A549 treated with DMSO at 1 μM for 4 hours (cell line): ENCODE data around the gene JAK3. TPM values are rescaled to one million over a fixed set of nuclear protein-coding genes. Genes with fewer than 3 reads are reported as not detected.

Source experiments
- total RNA-seq: library from RNA; stranded (reverse); fragments of 200-300 nt; extraction: Qiagen RNA extraction; gene quantifications from 5 replicates; pipeline ENCODE4 v1.2.3, GENCODE V29; 2022; ENCODE audit warnings: low read depth

The JAK3 gene
- 0.20 to 0.43 TPM (median 0.26 TPM) in 5 replicates for total RNA-seq

DNA sequence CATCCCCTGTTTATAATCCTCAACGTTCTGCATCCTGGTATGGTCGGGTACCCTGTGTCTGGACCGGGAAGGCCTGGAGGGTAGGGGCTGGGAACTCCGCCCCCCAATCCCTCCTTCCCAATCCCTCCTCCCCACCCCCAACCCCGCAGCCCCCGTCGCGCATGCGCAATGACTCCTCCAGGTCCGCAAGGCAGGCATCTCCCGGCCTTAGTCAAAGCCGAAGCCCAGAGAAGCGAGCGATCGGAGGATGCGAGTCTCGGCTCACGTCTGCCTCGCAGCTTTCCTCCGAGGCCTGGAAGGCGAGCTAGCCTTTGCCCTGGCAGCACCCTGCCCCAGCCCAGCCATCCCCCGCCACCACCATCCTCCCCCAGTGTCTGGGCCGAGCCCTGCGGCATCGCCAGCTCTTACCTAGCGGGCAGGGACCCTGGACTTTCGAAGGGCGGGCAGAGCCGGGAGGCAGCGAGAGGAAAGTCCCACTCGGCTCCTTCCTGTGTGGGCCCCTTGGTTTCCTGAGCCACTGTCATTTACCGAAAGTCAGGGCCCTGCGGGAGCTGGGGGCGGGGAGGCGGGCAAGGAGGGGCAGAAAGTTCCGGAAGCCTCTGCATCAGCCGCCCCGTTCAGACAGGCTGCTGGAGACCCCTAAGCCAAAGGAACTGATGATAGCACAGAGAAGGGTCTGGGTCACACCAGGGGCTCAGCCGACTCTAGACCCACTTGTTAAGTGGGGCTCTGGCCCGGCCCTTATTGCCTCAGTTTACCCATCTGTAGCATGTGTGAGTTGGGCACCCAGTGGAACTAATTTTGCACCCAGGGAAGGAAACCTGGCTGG lies at the start of gene JAK3:
TSS of gene JAK3 (minus strand) at position 445 of the 829 bp plus-strand sequence. CDS start 3,565 bp downstream, outside the sequence.

DNA sequence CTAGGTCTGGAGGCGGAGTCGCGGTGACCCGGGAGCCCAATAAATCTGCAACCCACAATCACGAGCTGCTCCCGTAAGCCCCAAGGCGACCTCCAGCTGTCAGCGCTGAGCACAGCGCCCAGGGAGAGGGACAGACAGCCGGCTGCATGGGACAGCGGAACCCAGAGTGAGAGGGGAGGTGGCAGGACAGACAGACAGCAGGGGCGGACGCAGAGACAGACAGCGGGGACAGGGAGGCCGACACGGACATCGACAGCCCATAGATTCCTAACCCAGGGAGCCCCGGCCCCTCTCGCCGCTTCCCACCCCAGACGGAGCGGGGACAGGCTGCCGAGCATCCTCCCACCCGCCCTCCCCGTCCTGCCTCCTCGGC lies 24.1 kb upstream of the JAK3 start, which contains the start of gene SLC5A5:
TSS of gene SLC5A5 (plus strand) at position 68 of the 373 bp plus-strand sequence. CDS start 375 bp downstream, outside the sequence.

DNA sequence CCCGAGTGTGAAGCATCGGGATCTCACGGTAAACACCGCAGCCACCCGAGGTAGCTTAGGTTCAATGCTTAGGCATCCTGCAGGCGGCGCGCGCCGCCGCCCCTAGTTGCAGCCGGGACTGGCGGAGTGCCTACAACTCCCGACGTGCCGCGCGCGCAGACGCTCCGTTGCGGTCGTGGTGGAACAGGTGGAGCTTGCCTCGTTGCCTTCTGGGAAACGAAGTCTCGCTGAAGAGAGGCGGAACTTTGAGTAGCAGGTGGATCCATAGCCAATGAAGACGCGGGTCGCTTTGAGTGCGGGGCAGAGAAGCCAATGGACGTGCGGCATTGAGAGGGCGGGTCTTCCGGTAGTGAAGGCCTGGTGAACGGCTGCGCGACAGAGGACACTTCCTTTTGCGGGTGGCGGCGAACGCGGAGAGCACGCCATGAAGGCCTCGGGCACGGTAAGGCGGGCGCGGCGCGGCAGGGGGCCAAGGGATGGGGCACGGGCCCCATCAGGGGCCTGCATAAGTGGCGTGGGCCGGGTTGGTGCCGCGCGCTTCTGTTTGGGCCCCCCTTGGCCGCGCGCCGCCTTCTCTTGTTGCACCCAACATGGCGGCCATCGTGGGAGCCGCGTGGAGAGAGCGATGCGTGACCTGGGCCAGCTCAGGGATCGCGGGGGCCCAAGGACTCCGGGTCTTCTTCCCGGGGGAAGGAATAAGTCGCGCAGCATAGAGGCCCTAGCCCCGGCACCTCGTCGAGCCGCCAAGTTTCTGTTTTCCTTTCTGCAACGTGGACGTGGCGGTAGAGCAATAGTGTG lies 11.9 kb upstream of the JAK3 start, which contains the start of gene RPL18A:
TSS of gene RPL18A (plus strand) at position 378 of the 798 bp plus-strand sequence. CDS start at position 425, 47 bp downstream.

DNA sequence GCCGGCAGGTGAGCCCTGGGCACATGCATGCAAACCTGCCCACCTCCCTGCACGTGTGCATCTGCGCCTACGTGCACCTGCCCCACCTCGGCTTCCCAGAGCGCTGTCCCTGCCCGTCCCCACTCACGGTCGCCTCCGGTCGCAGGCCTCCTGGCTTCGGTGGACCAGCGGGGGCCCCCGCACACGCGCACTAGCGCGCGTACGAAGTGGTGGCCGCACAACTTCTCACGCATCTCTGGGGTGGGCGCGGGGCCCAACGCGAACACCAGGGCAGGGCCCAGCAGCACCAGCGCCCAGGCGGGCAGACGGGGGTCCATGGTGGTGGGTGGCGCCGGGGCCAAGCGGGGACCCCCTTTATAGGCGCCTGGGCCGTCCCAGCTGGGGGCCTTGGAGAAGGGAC lies 26.6 kb downstream of the JAK3 start, which contains the start of gene INSL3:
TSS of gene INSL3 (minus strand) at position 330 of the 400 bp plus-strand sequence. CDS start at position 317, 13 bp downstream.

DNA sequence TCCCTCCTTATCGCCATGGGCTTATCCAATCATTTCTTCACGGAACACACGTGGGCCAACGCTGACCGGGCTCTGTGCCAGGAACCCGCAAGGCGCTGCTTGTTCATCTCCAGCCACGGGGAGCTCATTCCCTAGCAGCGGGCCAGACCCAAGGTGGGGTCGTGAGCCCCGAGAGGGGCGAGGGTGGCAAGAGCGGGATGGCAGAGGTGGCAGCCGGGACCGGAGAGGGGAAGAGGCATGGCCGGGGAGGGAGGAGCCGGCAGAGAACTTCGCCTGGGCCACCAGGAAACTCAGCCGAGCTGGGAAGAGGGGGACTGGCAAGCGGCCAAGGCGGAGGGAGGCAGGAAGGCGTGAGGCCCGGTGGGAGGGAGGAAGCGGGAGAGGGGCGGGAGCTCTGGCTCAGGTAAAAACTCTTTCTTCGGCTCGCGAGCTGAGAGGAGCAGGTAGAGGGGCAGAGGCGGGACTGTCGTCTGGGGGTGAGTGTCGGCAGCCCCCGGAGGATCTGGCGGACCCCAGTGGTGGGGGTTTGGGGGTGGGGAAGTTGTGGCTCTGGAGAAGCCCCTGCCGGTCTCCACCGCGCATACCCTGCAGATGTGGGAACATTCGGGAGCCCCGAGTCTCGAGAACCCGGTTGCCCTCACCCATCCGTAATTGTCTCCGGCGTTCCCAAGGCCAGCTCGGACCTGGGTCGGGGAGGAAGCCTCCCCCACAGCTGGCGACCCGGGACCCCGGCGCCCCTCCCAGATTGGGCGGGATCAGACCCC lies 52.9 kb downstream of the JAK3 start, which contains the start of gene B3GNT3:
TSS of gene B3GNT3 (plus strand) at position 408 of the 764 bp plus-strand sequence. CDS start 12,670 bp downstream, outside the sequence.

Other genes with a start within 250 kb of the JAK3 start
- gene UNC13A, start 159.6 kb downstream of the JAK3 start, total RNA-seq = 1.6 to 2.2 TPM (median 1.8 TPM) in 5 replicates
- gene MAP1S, start 128.5 kb downstream of the JAK3 start, total RNA-seq = 26.1 to 33.6 TPM (median 30.2 TPM) in 5 replicates
- 16.5 to 22.2 TPM (median 19.9 TPM) in 5 replicates for gene FCHO1, start 96.5 kb downstream of the JAK3 start, total RNA-seq
- 3.2 to 4.3 TPM (median 3.9 TPM) in 5 replicates for gene B3GNT3, start 52.8 kb downstream of the JAK3 start, total RNA-seq
- 0.30 to 0.59 TPM (median 0.52 TPM) in 5 replicates for gene INSL3, start 26.5 kb downstream of the JAK3 start, total RNA-seq
- 2,010 to 2,240 TPM (median 2,067 TPM) in 5 replicates for gene RPL18A, start 11.9 kb upstream of the JAK3 start, total RNA-seq
- gene SLC5A5, start 24.0 kb upstream of the JAK3 start, total RNA-seq = 0.13 to 0.24 TPM (median 0.13 TPM) in 5 replicates
- gene CCDC124, start 85.0 kb upstream of the JAK3 start, total RNA-seq = 87.8 to 113 TPM (median 92.8 TPM) in 5 replicates
- gene KCNN1, start 119.1 kb upstream of the JAK3 start, total RNA-seq = 0.22 to 0.76 TPM (median 0.63 TPM) in 5 replicates
- gene ARRDC2, start 160.2 kb upstream of the JAK3 start, total RNA-seq = 21.0 to 28.4 TPM (median 25.9 TPM) in 5 replicates
- gene IL12RB1, start 239.0 kb upstream of the JAK3 start, total RNA-seq = not detected in 5 replicates
- gene MAST3, start 249.8 kb upstream of the JAK3 start, total RNA-seq = 1.7 to 2.3 TPM (median 2.0 TPM) in 5 replicates